AG08396 (cell line): Measurements from ENCODE around the gene ROR1.
"Not testable (repeated sequence)": the region's sequence is repeated elsewhere in the genome, so short reads cannot be mapped to it uniquely, and the experiment has no call there.

ENCODE experiments used
- DNase-seq: peaks from one replicate; pipeline ENCODE4 v3.0.0; 2012; ENCODE audit warnings: low spot score, mixed read lengths

ROR1 gene

DNA sequence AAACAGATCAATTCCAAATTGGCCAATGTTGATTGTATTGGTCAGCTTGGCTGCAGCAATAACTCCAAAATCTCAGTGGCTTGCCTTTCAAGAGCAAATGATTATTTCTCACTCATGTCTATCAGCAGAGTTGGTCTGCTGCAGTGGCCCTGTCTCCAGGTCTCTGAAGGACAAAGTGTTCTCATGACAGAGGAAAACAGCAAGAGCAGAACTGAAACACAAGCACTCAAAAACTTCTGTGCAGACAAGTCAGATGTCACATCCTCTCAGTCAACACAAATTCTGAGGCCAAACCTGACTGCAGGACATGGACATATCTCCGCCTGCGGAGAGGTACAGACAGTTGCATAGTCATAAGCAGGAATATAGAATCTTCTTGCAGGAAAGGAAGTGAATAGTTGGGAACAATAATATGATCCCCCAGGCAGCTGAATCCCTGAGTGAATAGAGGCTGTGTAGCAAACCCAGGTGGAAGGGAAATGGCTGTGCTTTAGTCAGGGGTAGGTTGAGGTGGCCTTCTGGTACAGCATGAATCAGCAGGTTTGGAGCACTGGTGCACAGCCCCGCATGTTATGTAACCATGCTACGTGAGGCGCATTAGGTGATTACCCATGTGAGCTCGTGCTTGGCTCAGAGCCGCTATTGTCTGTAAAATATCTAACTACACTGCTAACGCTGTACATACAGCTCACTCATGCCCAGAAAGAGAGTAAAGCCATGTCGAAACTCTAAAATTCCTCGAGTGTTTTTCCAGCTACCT, 412.5 kb downstream of the ROR1 start:
- DNase-seq = no peak

GRCh38 chr1:64186898-64187280, 413.1 kb downstream of the ROR1 start:
- DNase-seq = no peak

- DNase-seq = no peak
Observed at GRCh38 chr1:64187646-64188045, 413.8 kb downstream of the ROR1 start.

DNA sequence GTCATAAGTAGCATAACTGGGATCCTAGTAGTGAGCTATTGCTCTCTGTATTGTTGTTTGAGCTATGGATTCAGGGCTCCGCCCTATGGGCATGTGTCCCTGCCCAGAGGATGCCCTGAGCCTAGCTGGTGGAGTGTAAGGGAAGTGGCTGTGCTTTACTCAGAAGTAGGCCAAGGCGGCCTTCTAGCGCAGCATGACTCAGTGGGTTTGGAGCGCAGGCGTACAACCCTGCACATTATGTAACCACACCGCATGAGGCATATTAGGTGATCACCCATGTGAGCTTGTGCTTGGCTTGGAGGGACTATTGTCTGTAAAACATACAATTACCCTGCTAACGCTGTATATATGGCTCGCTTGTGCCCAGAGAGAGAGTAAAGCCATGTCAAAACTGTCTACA, 418.5 kb downstream of the ROR1 start:
- no peak for DNase-seq

DNA sequence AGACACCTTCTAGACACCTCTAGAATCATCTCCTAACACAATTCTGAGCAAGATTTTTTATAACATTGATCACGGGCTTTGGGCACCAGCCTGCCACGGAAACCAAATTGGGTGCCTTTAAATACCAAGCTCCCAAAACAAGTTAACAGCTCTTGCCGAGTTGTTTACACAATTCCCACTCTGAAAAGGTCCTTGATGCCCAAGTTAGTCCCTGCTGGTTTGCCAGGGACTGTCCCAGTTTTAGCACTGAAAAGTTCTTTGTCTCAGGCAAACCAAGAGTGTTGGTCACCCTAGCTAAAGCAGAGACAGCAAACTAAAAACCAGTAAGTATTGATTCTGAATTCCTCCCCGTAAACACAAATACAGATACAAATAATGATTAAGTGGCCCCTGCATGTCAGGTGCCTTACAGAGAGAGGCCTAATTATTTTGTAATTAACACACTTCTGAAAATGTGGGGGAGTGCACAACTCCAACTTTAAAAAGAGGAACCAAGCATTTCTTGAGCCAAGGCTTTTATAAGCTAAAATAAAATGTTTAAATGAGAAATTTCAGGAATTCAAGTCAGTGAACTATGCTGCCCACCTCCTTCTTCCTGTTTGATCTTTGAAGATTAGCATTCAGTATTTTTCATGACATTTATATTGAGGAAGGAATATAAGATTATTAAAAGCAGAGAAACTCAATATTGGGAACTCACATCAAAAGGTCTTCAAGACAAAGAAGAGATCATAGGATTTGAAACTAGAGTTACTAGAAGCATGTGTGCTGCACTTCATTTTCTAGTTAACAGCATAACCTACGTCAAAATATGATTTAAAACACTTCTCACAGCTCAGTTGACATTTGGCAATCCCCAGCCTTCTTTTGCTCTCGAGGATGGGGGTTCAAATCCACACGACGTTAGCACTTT, 420.6 kb downstream of the ROR1 start:
- DNase-seq = no peak

DNA sequence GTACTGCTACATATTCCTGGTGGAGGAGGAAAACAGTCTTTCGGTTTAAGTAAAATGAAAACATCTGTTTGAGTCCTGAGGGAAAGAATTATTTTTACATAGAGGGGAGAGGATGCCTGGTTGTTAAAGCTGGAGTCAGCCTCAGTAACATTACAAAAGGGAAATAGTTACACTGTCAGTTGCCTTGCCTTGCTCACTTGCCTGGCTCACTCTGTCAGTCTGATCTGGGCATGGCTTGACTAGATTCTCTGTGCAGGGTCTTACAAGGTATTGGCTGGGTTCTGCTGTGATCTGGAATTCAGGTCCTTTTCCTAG, 421.2 kb downstream of the ROR1 start:
- DNase-seq = no peak

GRCh38 chr1:64196074-64196870, 422.5 kb downstream of the ROR1 start:
- DNase-seq = no peak

DNA sequence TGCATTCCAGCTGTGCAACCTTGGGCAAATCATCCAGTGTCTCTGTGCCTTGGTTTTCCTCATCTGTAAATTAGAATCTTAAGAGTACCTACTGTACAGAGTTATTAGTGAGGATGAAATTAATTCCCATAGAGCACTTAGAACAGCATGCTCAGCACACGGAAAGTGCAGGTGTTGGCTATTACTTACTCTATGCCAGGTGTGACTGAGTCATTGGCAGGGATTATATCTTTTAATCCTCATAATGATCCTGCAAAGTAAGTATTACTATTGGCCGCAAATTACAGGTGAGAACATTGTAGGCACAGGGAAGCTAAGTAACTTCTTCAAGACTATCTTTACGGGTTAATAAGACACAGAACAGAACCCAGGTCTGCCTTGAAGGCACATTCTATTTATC, 423.3 kb downstream of the ROR1 start:
- DNase-seq = no peak

DNA sequence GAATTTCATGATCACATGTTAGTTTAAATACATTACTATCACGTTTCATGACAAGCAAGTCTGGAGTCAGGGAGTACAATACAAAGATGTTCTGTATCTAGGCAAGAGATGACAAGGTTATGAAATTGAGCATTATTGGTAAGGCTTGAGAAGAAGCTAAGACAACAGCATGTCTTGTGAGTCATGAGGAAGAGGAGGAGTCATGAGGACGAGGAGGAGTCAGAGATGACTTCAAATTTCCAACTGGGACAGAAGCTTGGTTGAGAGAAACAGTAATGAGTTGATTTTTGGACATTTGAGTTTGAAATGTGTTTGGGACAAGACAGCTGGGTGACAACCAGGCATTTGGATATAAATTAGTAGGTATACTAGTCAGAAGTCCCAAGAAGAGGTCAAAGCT, 425.3 kb downstream of the ROR1 start:
- DNase-seq = peak; percentile 23

DNA sequence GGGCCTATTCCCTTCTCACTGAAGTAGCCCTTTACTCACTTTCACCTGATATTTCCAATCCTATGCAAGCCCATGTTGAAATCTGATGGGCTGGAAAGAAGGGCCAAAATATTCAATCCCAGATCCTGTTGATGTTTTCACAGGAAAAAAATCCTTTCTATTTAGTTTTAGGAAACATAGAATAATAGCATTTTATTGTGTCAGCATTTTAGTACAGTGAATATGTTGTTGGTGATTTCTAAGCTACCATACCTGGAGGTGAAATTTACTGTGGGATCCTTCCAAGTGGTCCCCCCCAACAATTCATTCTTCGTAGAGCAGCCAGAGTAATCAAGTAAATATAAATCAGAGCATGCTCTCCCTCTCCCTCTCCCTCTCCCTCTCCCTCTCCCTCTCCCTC, 426.2 kb downstream of the ROR1 start:
- DNase-seq = no peak

GRCh38 chr1:64203420-64203819, 429.6 kb downstream of the ROR1 start, which contains the start of gene UBE2U:
Gene UBE2U (plus strand): TSS chr1:64203623. CDS start chr1:64204051, 428 bp downstream.
- DNase-seq = no peak

DNA sequence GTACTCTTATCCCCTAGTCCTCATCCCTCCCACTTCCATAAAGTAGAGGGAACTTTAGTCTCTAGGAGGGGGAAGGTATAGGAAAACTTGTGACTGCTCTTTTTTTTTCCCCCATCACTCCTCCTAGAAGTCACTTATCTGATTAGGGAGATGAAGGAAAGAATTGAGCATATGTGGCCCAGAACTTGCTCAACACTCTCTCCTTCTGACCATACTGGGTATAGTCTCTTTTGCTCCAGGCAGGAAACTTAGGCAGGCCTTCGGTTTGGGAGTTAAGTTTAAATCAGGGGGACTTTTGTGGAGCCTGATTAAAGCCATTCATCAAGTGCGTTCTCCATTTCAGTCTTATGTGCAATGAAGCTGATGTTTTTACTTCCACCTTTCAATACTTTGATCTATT, 435.4 kb downstream of the ROR1 start:
- no peak for DNase-seq

DNA sequence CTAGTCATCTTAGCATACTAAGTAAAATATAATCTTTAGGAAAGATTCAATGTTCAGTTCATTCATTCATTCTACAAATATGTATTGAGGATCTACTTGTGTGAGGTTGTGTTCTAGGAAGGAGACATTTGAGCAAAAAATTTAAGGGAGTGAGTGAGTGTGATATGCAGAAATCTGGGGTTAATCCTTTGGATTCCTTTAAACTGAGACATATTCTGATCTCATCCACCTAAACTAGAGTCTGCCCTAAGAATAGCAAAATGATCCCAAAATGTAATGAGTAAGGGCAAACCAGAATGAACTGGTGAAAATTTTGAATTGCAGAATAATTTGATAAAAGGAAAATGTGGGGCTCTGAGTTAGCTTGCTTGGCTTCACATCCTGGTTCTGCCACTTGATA, 438.2 kb downstream of the ROR1 start:
- peak; percentile 70 for DNase-seq

DNA sequence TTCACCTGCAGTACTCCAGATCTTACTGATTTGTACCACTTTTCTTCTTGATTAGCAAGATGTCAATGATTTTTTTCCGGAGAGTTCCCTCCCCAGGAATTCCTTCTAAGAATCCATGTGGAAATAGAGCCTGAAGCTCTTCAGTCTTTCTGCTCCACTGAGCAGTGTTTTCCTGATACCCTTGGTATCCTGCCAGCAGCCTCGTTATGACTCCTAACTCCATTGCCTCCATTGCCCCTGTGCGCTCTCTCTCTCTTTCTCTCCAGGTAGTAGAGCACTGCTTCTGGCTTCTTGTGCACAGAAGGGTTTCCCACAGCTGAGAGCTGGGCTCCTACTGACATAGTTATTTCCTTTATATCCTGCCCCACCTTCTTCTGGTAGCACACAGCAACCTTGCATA, 441.8 kb downstream of the ROR1 start:
- DNase-seq = no peak

DNA sequence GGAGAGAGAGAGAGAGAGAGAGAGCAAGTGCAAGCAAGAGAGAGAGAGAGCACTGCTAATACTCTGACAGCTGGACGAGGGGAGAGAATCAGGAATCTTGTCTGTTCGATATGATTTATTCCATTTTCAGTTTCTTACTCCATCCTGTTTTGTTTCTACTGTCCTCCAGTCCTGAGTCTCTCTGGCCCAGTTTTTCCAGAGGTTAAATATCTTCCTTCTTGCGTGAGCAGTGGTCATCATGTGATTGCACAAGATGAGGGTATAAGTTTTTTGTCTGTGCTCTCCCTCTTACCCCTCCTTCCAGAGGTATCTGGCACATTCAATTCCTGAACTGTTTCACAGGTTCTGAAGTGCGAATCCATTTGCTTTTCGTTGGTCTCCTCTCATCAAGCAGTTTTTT, 446.4 kb downstream of the ROR1 start:
- DNase-seq = no peak

DNA sequence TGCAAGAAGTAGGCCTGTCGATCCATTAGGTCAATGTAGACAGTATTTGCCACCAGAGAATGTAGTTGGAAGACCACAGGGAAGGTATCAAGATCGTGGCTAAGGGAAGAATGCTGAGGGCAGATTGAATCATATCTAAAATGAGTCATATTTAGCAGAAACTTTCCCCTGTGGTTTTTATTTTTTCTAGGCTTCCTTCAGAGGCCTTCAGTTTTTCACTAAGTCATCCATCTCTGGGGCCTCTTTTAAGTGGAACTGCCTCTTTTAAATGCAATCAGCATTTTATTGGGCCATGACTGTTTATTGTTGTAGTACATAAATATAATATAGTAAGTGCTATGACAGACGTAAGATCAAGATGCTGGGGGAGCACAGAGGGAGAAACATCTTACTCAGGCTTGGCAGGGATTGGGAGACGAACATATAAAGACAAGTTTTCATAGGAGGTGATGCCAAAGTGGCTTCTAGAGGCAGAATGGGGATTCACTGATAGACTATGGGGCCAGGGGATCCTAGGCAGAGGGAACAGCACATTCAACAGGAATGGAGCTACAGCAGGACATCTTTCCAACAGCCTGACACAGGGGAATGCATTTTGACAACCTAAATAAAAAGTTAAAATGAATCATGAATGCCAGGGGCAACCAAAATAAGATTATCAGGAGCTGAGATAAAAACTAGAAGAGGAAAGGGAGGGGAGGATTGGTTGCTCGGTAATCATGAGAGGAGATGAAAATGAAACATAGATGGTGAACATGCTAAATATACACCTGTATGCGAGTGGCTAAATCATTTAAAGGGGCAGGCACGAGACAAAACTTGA, 449.7 kb downstream of the ROR1 start:
- peak; percentile 65 for DNase-seq

GRCh38 chr1:64224236-64224635, 450.4 kb downstream of the ROR1 start:
- not testable (repeated sequence) for DNase-seq

DNA sequence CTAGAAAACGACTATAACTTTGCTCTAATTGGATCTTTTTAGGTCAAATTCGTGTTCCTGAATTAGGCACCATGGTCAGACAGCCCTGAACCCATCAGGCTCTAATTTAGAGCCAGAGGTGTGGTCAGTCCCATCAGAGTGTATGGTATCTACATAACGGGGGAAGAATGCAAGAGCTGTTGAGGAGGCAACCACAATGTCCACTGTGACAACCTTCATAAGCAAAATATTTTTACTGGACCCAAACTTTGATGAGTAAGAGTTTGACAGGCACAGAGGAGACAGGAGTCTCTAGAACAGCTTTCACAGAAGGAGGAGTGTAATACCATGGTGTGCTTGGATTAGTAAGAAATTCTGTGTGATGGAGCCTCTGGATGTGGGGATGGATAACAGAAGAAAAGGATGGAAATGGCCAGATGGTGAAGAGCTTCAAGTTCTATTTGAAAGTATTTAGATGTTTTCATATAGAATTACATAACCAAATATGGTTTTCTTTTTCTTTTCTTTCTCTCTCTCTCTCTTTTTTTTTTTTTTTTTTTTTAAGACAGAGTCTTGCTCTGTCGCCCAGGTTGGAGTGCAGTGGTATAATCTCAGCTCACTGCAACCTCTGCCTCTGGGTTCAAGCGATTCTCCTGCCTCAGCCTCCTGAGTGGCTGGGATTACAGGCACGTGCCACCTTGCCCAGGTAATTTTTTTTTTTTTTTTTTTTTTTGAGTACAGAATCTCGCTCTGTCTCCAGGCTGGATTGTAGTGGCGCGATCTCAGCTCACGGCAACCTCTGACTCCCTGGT, 454.5 kb downstream of the ROR1 start:
- no peak for DNase-seq

DNA sequence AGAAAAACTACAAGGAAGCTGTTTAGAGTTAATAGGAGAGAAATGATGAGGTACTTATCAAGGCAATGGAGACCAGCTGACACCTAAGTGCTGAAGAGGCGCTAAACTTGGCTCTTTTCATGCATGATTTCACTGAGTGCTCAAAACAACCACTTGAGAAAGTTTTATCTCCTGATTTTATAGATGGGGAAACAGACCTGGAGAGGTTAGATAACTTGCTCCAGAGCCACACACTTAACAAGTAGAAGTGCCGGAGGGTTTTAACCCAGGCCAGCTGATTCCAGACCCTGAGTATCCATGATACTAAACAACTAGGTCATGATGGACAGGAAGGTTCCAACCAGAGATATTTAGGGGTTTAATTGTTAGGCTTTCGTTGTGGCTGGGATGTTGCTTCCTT, 455.5 kb downstream of the ROR1 start:
- no peak for DNase-seq
